ENCODE measurements around the gene VPS18. TPM values are rescaled to one million over a fixed set of nuclear protein-coding genes. Genes with fewer than 3 reads are reported as not detected.

VPS18 gene
- total RNA-seq, 1 donor from 2014 or later: 21.3 TPM

DNA sequence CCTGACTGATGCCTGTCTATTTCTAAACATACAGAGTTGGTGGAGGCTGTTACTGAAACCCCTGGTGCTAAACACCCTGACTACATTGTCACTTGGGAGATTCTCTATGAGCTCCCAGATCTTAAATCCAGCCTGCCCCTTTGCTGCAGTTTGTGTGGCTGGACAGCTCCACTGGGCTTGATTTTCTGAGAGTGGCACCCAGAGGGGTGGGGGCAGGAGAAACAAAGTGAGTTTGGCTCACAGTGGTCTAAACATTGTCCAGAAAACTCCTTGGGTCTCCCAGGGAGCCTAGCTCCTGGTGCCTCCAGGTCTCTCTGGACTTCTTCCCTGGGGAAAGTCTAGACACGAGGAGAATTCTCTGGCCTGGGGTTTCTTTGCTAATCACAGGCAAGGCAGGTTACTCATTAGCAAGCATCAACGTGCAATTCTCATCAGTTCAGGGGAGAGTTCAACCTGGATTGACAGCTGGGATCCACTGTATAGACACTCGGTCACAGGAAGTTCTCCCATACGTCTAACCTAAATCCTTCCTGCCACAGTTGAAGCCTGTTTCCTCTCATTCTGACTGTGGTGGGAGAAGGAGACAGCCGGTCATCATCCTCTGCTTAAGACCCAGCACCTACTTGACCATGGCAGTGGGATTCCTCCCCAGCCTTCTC, 27.8 kb downstream of the VPS18 start:
- TF ChIP-seq, protein P1, sequence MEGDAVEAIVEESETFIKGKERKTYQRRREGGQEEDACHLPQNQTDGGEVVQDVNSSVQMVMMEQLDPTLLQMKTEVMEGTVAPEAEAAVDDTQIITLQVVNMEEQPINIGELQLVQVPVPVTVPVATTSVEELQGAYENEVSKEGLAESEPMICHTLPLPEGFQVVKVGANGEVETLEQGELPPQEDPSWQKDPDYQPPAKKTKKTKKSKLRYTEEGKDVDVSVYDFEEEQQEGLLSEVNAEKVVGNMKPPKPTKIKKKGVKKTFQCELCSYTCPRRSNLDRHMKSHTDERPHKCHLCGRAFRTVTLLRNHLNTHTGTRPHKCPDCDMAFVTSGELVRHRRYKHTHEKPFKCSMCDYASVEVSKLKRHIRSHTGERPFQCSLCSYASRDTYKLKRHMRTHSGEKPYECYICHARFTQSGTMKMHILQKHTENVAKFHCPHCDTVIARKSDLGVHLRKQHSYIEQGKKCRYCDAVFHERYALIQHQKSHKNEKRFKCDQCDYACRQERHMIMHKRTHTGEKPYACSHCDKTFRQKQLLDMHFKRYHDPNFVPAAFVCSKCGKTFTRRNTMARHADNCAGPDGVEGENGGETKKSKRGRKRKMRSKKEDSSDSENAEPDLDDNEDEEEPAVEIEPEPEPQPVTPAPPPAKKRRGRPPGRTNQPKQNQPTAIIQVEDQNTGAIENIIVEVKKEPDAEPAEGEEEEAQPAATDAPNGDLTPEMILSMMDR (IDR thresholded peaks at IDR 0.05; ENCODE audit: borderline replicate concordance): no peak
- Histone ChIP-seq H3K36me3 (no peaks in the 10 kb centered on the region), H3K9me3 (replicated peaks) (no peaks in the 10 kb centered on the region), H3K27ac (replicated peaks) (no peak overlapping the region), H3K4me1 (peaks cover 47% of the 10 kb centered on the region), H3K4me3 (no peak overlapping the region), H3K27me3 (ENCODE audit: low read depth) (peaks cover 19% of the 10 kb centered on the region)
- intact Hi-C loops (cut with micrococcal nuclease): no loop called here
- no peak for DNase-seq

DNA sequence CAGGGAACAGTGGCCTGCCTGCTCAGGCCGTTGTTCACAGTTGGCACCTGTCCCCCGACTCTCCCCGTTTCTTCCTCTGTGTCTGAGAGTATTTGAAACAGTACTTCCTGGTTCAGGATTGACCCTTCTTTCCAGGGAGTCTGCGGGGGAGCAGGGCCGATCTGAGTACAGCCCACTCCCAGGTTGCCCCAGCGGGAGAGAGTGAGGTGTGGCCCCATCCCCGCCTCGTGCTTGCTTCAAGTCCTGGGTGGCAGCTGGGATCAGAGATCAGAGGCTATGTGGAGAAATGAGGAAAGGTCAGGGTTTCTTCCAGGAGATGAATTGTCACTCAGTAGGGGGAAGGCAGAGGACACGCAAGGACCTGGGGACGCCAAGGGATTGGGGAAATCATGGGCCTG, 28.4 kb downstream of the VPS18 start:
- intact Hi-C loops (cut with micrococcal nuclease): no loop called here
- H3K4me1 ChIP-seq: peaks cover 48% of the 10 kb centered on the region
- TF ChIP-seq, protein P1 (IDR thresholded peaks at IDR 0.05; ENCODE audit: borderline replicate concordance): no peak
- DNase-seq: no peak
- no peak overlapping the region for H3K4me3 ChIP-seq
- no peaks in the 10 kb centered on the region for H3K36me3 ChIP-seq
- H3K9me3 ChIP-seq (replicated peaks): no peaks in the 10 kb centered on the region
- peaks cover 24% of the 10 kb centered on the region for H3K27me3 ChIP-seq (ENCODE audit: low read depth)
- H3K27ac ChIP-seq (replicated peaks): no peak overlapping the region

DNA sequence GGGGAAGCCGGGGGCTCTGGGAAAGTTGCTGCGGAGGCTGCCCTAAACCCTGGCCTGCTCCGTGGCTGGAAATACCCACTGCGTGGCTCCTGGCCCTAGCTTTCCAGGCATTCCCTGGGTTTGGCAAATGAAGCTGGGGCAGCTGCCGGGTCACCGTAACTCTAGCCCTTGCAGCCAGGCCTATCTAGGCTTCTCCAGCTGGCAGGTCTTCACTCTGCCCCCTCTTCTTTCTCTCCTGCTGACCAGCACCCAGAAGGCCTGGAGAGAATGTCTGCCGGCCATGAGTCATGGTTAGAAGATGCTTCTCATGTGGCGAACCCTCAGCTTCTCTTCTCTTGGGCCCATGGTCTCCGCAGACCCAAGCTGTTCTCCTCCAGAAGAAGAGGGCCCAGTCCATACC, 29.3 kb downstream of the VPS18 start:
- Histone ChIP-seq H3K9me3 (replicated peaks) (no peaks in the 10 kb centered on the region), H3K27me3 (ENCODE audit: low read depth) (peaks cover 33% of the 10 kb centered on the region), H3K4me1 (peaks cover 51% of the 10 kb centered on the region), H3K27ac (replicated peaks) (no peak overlapping the region), H3K4me3 (no peak overlapping the region), H3K36me3 (no peaks in the 10 kb centered on the region)
- TF ChIP-seq, protein P1 (IDR thresholded peaks at IDR 0.05; ENCODE audit: borderline replicate concordance): no peak
- intact Hi-C loops (cut with micrococcal nuclease): no loop called here
- no peak for DNase-seq

GRCh38 chr15:40925495-40925862, 31.2 kb downstream of the VPS18 start:
- no peak overlapping the region for H3K27ac ChIP-seq (replicated peaks)
- H3K9me3 ChIP-seq (replicated peaks): no peaks in the 10 kb centered on the region
- TF ChIP-seq, protein P1 (IDR thresholded peaks at IDR 0.05; ENCODE audit: borderline replicate concordance): no peak
- H3K4me3 ChIP-seq: peak overlapping the region; percentile 52
- H3K36me3 ChIP-seq: no peaks in the 10 kb centered on the region
- intact Hi-C loops (cut with micrococcal nuclease): no loop called here
- no peak for DNase-seq
- peaks cover 53% of the 10 kb centered on the region for H3K27me3 ChIP-seq (ENCODE audit: low read depth)
- peaks cover 58% of the 10 kb centered on the region for H3K4me1 ChIP-seq

- intact Hi-C loops (cut with micrococcal nuclease): no loop called here
- no peak overlapping the region for H3K27ac ChIP-seq (replicated peaks)
- DNase-seq: no peak
- peak overlapping the region; percentile 52 for H3K4me3 ChIP-seq
- H3K9me3 ChIP-seq (replicated peaks): no peaks in the 10 kb centered on the region
- TF ChIP-seq, protein P1 (IDR thresholded peaks at IDR 0.05; ENCODE audit: borderline replicate concordance): no peak
- H3K27me3 ChIP-seq (ENCODE audit: low read depth): peaks cover 58% of the 10 kb centered on the region
- peaks cover 64% of the 10 kb centered on the region for H3K4me1 ChIP-seq
- H3K36me3 ChIP-seq: no peaks in the 10 kb centered on the region
These were observed 31.8 kb downstream of the VPS18 start for GRCh38 chr15:40925863-40926658.

All from left ventricle myocardium inferior (tissue), 1 donor.